BJ (cell line): Measurements from ENCODE around the gene LECT2. TPM values are rescaled to one million over a fixed set of nuclear protein-coding genes. Genes with fewer than 3 reads are reported as not detected.

Experiments used
- CTCF ChIA-PET: fragments of 350-600 bp; formaldehyde crosslinking; extraction: SDS; loops from one replicate; lab custom pipeline; 2021; ENCODE audit warnings: antibody characterized with exemption, inconsistent platforms; lab: Yijun Ruan, JAX
- POLR2A ChIA-PET: fragments of 300-600 bp; sonication (Branson Sonifier 250); formaldehyde crosslinking; extraction: SDS; loops from one replicate; lab custom pipeline; 2021; ENCODE audit warnings: antibody characterized with exemption; lab: Charles Lee
- DNase-seq: peaks from one replicate; pipeline ENCODE4 v3.0.0-alpha.2; 2011; ENCODE audit warnings: low read depth
- H3K27me3 ChIP-seq: 2 replicates; pipeline ENCODE4 v1.6.0; 2011; ENCODE audit warnings: low read length; ENCODE audit not compliant: control insufficient read depth, insufficient read depth
- H3K36me3 ChIP-seq: 2 replicates; pipeline ENCODE4 v1.5.1; 2011; ENCODE audit warnings: low read length; ENCODE audit not compliant: control insufficient read depth, insufficient read depth
- H3K4me3 ChIP-seq: 2 replicates; pipeline ENCODE4 v1.5.1; 2011; ENCODE audit warnings: low read depth, mild to moderate bottlenecking, control low read depth, low read length
- polyA plus RNA-seq: library from polyadenylated mRNA; depleted of rRNA; stranded (reverse); fragments of >200 nt; gene quantifications from 2 replicates; pipeline ENCODE4 v1.2.3, GENCODE V29; 2011
- TF ChIP-seq, protein P1 (sequence below): IDR thresholded peaks from 2 replicates; pipeline ENCODE4 v1.5.1; 2011; ENCODE audit warnings: low read depth, mild to moderate bottlenecking, control low read depth, inconsistent platforms, low read length, moderate library complexity; ENCODE audit not compliant: insufficient read depth

Gene LECT2
- polyA plus RNA-seq, 1 experiment = not detected

- CTCF ChIA-PET = interaction anchor here (0.7 to 1.2 kb wide), 2 partner anchors 21 to 42 kb away, joined by 3 read pairs; no protein-coding TSS in a partner anchor
- POLR2A ChIA-PET = interaction anchor here (0.6 to 1.1 kb wide), 6 partner anchors 11 to 111 kb away, joined by 3 to 4 read pairs (median 3); no protein-coding TSS in a partner anchor
- DNase-seq = peak; percentile 80
- no peaks in the 10 kb centered on the region for H3K36me3 ChIP-seq
- H3K4me3 ChIP-seq = no peak overlapping the region
- H3K27me3 ChIP-seq = no peaks in the 10 kb centered on the region
- TF ChIP-seq, protein P1, sequence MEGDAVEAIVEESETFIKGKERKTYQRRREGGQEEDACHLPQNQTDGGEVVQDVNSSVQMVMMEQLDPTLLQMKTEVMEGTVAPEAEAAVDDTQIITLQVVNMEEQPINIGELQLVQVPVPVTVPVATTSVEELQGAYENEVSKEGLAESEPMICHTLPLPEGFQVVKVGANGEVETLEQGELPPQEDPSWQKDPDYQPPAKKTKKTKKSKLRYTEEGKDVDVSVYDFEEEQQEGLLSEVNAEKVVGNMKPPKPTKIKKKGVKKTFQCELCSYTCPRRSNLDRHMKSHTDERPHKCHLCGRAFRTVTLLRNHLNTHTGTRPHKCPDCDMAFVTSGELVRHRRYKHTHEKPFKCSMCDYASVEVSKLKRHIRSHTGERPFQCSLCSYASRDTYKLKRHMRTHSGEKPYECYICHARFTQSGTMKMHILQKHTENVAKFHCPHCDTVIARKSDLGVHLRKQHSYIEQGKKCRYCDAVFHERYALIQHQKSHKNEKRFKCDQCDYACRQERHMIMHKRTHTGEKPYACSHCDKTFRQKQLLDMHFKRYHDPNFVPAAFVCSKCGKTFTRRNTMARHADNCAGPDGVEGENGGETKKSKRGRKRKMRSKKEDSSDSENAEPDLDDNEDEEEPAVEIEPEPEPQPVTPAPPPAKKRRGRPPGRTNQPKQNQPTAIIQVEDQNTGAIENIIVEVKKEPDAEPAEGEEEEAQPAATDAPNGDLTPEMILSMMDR = no peak
Observed at GRCh38 chr5:135993880-135994636, 39.3 kb upstream of the LECT2 start.

- Histone ChIP-seq H3K27me3 (no peaks in the 10 kb centered on the region), H3K4me3 (no peak overlapping the region), H3K36me3 (no peaks in the 10 kb centered on the region)
- ChIA-PET POLR2A (interaction anchor here (0.6 to 1.1 kb wide), 6 partner anchors 12 to 110 kb away, joined by 3 to 4 read pairs (median 3); no protein-coding TSS in a partner anchor), CTCF (interaction anchor here (0.7 to 1.2 kb wide), 2 partner anchors 20 to 43 kb away, joined by 3 read pairs; no protein-coding TSS in a partner anchor)
- DNase-seq = peak; percentile 32
- TF ChIP-seq, protein P1 = no peak
Observed at GRCh38 chr5:135993335-135993879, 38.6 kb upstream of the LECT2 start.

DNA sequence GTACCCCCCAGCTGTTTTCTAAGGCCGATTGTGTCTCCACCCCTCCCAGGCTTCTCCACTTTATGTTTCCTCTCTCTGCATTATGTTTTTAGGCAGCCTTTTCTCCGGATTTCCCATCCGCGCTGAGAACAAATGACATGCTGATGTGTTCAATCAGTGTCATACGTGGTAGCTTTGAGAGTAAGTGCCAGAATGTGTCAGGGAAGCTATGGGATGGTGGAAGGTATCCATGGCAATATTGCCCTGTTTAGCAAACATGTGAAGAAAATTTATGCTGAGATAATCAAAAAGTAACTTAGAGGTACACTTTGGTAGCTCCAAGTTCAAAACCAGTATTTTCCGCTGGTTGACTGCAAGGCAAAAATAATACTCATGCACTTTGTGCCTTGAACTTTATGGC, 36.6 kb upstream of the LECT2 start:
- TF ChIP-seq, protein P1 = no peak
- POLR2A ChIA-PET = no interaction called here
- Histone ChIP-seq H3K4me3 (no peak overlapping the region), H3K27me3 (no peaks in the 10 kb centered on the region), H3K36me3 (no peaks in the 10 kb centered on the region)
- DNase-seq = no peak
- CTCF ChIA-PET = interaction anchor here (0.8 kb wide), 1 partner anchor 10 kb away, joined by 3 read pairs; no protein-coding TSS in a partner anchor

DNA sequence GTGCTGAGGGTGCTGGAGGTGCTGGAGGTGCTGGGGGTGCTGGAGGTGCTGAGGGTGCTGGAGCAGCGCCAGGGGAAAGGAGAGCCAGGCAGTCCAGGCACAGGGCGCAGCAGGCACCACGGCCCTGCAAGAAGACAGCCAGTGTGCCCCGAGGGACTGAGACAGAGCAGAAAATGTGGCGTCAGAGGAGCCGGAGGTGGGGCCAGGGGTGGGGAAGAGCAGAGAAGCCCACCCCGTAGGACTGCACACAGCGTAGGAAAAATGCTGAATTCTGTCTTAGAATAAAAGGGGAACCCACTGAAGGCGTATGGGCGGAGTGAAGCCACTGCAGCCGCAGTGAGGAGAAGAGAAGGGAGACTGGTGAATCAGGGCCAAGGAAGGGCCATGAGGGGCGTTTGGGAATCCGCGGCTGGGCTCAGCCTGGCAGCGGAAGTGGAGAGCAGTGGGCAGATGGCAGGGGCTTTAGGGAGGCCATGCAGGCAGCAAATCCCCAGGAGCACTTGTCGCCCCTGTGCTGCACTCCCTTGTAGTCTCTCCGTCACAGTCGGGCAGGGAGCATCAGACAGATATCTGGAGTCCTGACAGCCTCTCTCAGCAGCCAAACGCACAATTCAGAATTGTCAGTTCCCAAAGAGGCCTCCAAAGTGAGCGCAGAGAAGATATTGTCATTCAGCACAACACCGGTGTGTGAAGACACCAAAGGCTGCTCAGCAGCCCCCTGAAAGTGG, 35.9 kb upstream of the LECT2 start:
- Histone ChIP-seq H3K27me3 (no peaks in the 10 kb centered on the region), H3K36me3 (no peaks in the 10 kb centered on the region), H3K4me3 (no peak overlapping the region)
- TF ChIP-seq, protein P1 = no peak
- POLR2A ChIA-PET = no interaction called here
- CTCF ChIA-PET = interaction anchor here (0.8 kb wide), 1 partner anchor 10 kb away, joined by 3 read pairs; no protein-coding TSS in a partner anchor
- no peak for DNase-seq
